H9 (cell line): Measurements from ENCODE around the gene LY6G5B. TPM values are rescaled to one million over a fixed set of nuclear protein-coding genes. Genes with fewer than 3 reads are reported as not detected.

Source experiments
- DNase-seq: peaks from one replicate; pipeline ENCODE4 v3.0.0-alpha.2; 2017
- H2AFZ ChIP-seq: one replicate; pipeline ENCODE4 v1.6.1; 2013; ENCODE audit warnings: mild to moderate bottlenecking, low read length, control low read depth, moderate library complexity
- H2AK5ac ChIP-seq: 2 replicates; pipeline ENCODE4 v1.6.1; 2013; ENCODE audit warnings: low read length, control low read depth, mixed read lengths; ENCODE audit not compliant: insufficient read length
- H2BK120ac ChIP-seq: one replicate; pipeline ENCODE4 v1.6.1; 2013; ENCODE audit warnings: low read depth, mild to moderate bottlenecking, low read length, control low read depth, inconsistent platforms; ENCODE audit not compliant: poor library complexity, severe bottlenecking
- H2BK12ac ChIP-seq: 2 replicates; pipeline ENCODE4 v1.6.1; 2013; ENCODE audit warnings: low read length, control low read depth, mixed read lengths, low read depth; ENCODE audit not compliant: insufficient read length
- H2BK15ac ChIP-seq: 2 replicates; pipeline ENCODE4 v1.6.1; 2013; ENCODE audit warnings: low read depth, low read length, control low read depth
- H2BK20ac ChIP-seq: one replicate; pipeline ENCODE4 v1.6.1; 2013; ENCODE audit warnings: low read depth, mild to moderate bottlenecking, low read length, control low read depth, inconsistent platforms; ENCODE audit not compliant: poor library complexity, severe bottlenecking
- H2BK5ac ChIP-seq: 2 replicates; pipeline ENCODE4 v1.6.1; 2013; ENCODE audit warnings: low read length, control low read depth, mixed read lengths; ENCODE audit not compliant: insufficient read length
- H3K14ac ChIP-seq: 2 replicates; pipeline ENCODE4 v1.6.1; 2013; ENCODE audit warnings: low read length, control low read depth; ENCODE audit not compliant: insufficient read depth
- H3K18ac ChIP-seq: 2 replicates; pipeline ENCODE4 v1.6.1; 2013; ENCODE audit warnings: low read depth, mild to moderate bottlenecking, mixed read lengths, low read length, control low read depth; ENCODE audit not compliant: insufficient read length
- H3K23ac ChIP-seq: 2 replicates; pipeline ENCODE4 v1.6.1; 2013; ENCODE audit warnings: low read length, control low read depth, mixed read lengths, low read depth; ENCODE audit not compliant: insufficient read length
- H3K23me2 ChIP-seq: 2 replicates; pipeline ENCODE4 v1.6.1; 2013; ENCODE audit warnings: low read depth, mild to moderate bottlenecking, mixed read lengths, low read length, control low read depth; ENCODE audit not compliant: insufficient read length, poor library complexity, severe bottlenecking
- H3K27ac ChIP-seq: 2 replicates; pipeline ENCODE4 v1.5.1; 2013; ENCODE audit warnings: low read length, control low read depth, mixed read lengths, low read depth; ENCODE audit not compliant: insufficient read length
- H3K27me3 ChIP-seq: 2 replicates; pipeline ENCODE4 v1.6.1; 2013; ENCODE audit warnings: low read length, control low read depth, inconsistent platforms; ENCODE audit not compliant: insufficient read depth
- H3K4ac ChIP-seq: 2 replicates; pipeline ENCODE4 v1.6.1; 2013; ENCODE audit warnings: low read depth, mild to moderate bottlenecking, control low read depth, inconsistent platforms, low read length, moderate library complexity
- H3K4me1 ChIP-seq: 2 replicates; pipeline ENCODE4 v1.6.1; 2013; ENCODE audit warnings: low read length, control low read depth, inconsistent platforms; ENCODE audit not compliant: insufficient read depth
- H3K4me2 ChIP-seq: 2 replicates; pipeline ENCODE4 v1.6.1; 2013; ENCODE audit warnings: low read length, control low read depth, mixed read lengths; ENCODE audit not compliant: insufficient read length, insufficient read depth
- H3K56ac ChIP-seq: 2 replicates; pipeline ENCODE4 v1.6.1; 2013; ENCODE audit warnings: low read depth, mild to moderate bottlenecking, mixed read lengths, low read length, control low read depth; ENCODE audit not compliant: insufficient read length
- H3K79me1 ChIP-seq: 2 replicates; pipeline ENCODE4 v1.6.1; 2013; ENCODE audit warnings: low read depth, mild to moderate bottlenecking, moderate library complexity, low read length, control low read depth, inconsistent platforms; ENCODE audit not compliant: insufficient read depth, poor library complexity, severe bottlenecking
- H3K79me2 ChIP-seq: 2 replicates; pipeline ENCODE4 v1.6.1; 2013; ENCODE audit warnings: low read length, control low read depth, inconsistent platforms; ENCODE audit not compliant: insufficient read depth
- H3K9ac ChIP-seq: 2 replicates; pipeline ENCODE4 v1.6.1; 2013; ENCODE audit warnings: low read length, control low read depth, mixed read lengths; ENCODE audit not compliant: insufficient read length; ENCODE audit errors: extremely low read depth
- H3K9me3 ChIP-seq: one replicate; pipeline ENCODE4 v1.6.1; 2013; ENCODE audit warnings: low read depth, low read length, inconsistent platforms; ENCODE audit not compliant: control insufficient read depth
- H3T11ph ChIP-seq: one replicate; pipeline ENCODE4 v1.6.1; 2013; ENCODE audit warnings: mild to moderate bottlenecking, low read length, control low read depth, inconsistent platforms
- H4K20me1 ChIP-seq: one replicate; pipeline ENCODE4 v1.6.1; 2013; ENCODE audit not compliant: control insufficient read depth, insufficient read length, insufficient read depth
- H4K5ac ChIP-seq: 2 replicates; pipeline ENCODE4 v1.6.1; 2013; ENCODE audit warnings: low read depth, mild to moderate bottlenecking, mixed read lengths, low read length, control low read depth; ENCODE audit not compliant: insufficient read length
- H4K8ac ChIP-seq: replicated peaks from 2 replicates; pipeline ENCODE4 v1.6.1; 2013; ENCODE audit warnings: low read length, control low read depth, mixed read lengths, low read depth; ENCODE audit not compliant: insufficient read length
- H4K91ac ChIP-seq: 2 replicates; pipeline ENCODE4 v1.6.1; 2013; ENCODE audit warnings: low read depth, mild to moderate bottlenecking, moderate library complexity, mixed read lengths, low read length, control low read depth; ENCODE audit not compliant: insufficient read length
- H3K27ac Mint-ChIP-seq, 3 experiments: 2 replicates in 2 of 3; 3 replicates in 1 of 3; pipeline ENCODE4 v1.8.0; 2020 to 2021; ENCODE audit warnings: mixed read lengths in 3 of 3, mild to moderate bottlenecking in 1 of 3, moderate library complexity in 1 of 3
- H3K27me3 Mint-ChIP-seq: 2 replicates; pipeline ENCODE4 v1.8.0; 2021; ENCODE audit warnings: low read depth, mild to moderate bottlenecking, moderate library complexity, mixed read lengths
- H3K36me3 Mint-ChIP-seq, 3 experiments: 2 replicates in 2 of 3; 3 replicates in 1 of 3; pipeline ENCODE4 v1.8.0; 2020 to 2021; ENCODE audit warnings: low read depth in 3 of 3, mixed read lengths in 3 of 3; ENCODE audit not compliant: insufficient read depth in 1 of 3
- H3K4me1 Mint-ChIP-seq, 2 experiments: 2 replicates each; pipeline ENCODE4 v1.8.0; 2020; ENCODE audit warnings: mixed read lengths in 2 of 2
- H3K4me3 Mint-ChIP-seq, 2 experiments: 2 replicates in 1 of 2; 3 replicates in 1 of 2; pipeline ENCODE4 v1.8.0; 2020 to 2021; ENCODE audit warnings: mild to moderate bottlenecking in 2 of 2, mixed read lengths in 2 of 2, moderate library complexity in 1 of 2
- H3K9me3 Mint-ChIP-seq, 2 experiments: 2 replicates in 1 of 2; 3 replicates in 1 of 2; pipeline ENCODE4 v1.8.0; 2020; ENCODE audit warnings: mild to moderate bottlenecking in 2 of 2, mixed read lengths in 2 of 2, moderate library complexity in 1 of 2
- CTCF ChIP-seq: fragments of 200-600 bp; sonication (generic); conservative IDR thresholded peaks from 3 replicates; pipeline ENCODE4 v1.8.0; 2021; ENCODE audit warnings: antibody characterized with exemption, mild to moderate bottlenecking
- WGBS: extraction: QIAGEN DNeasy Blood & Tissue Kit; methylation state at CpG from one replicate; pipeline ENCODE4 v1.1.7; 2013; ENCODE audit warnings: missing lambda C conversion rate, low lambda C conversion rate, mixed read lengths; ENCODE audit not compliant: insufficient read length; ENCODE audit errors: extremely low coverage; 5-methylcytosine and 5-hydroxymethylcytosine counted together
- total RNA-seq: library from RNA; stranded (reverse); gene quantifications from 2 replicates; pipeline ENCODE4 v1.2.1, GENCODE V29; 2021

The LY6G5B gene
- total RNA-seq, 1 experiment from 2014 or later: 21.6 TPM

GRCh38 chr6:31636698-31637596 is 32.8 kb upstream of the LY6G5B start:
- Mint-ChIP-seq H3K9me3 (no peaks in the 10 kb centered on the region), H3K27ac (peak overlapping the region in 2 of 3 experiments; percentile 68 to 79; a peak in 3 of 7 replicates), H3K4me1 (no peaks in the 10 kb centered on the region), H3K36me3 (peaks cover 58 to 94% (median 88%) of the 10 kb centered on the region in 3 experiments), H3K27me3 (no peaks in the 10 kb centered on the region), H3K4me3 (peak overlapping the region in 1 of 2 experiments; percentile 38; a peak in 2 of 5 replicates)
- Histone ChIP-seq H3K18ac (no peak overlapping the region), H3K4ac (no peak overlapping the region), H3K79me1 (no peaks in the 10 kb centered on the region), H2AK5ac (no peak overlapping the region), H2BK5ac (no peak overlapping the region), H4K20me1 (peaks cover 2% of the 10 kb centered on the region), H3T11ph (no peak overlapping the region), H2BK120ac (no peak overlapping the region), H4K91ac (no peak overlapping the region), H4K5ac (no peak overlapping the region), H4K8ac (no peak overlapping the region), H3K9ac (no peak overlapping the region), H3K79me2 (no peaks in the 10 kb centered on the region), H3K27me3 (no peaks in the 10 kb centered on the region), H2BK12ac (no peak overlapping the region), H2BK15ac (no peak overlapping the region), H2AFZ (no peak overlapping the region), H3K4me1 (no peaks in the 10 kb centered on the region), H2BK20ac (no peak overlapping the region), H3K23ac (no peak overlapping the region), H3K27ac (no peak overlapping the region), H3K4me2 (no peak overlapping the region), H3K14ac (no peak overlapping the region), H3K23me2 (no peaks in the 10 kb centered on the region), H3K56ac (no peak overlapping the region), H3K9me3 (no peaks in the 10 kb centered on the region)
- TF ChIP-seq CTCF: no peak
- WGBS: no CpG with 5 or more reads among the region's 27 CpGs
- DNase-seq: no peak
